Measurements from ENCODE around the gene KIAA1210.

KIAA1210 gene

DNA sequence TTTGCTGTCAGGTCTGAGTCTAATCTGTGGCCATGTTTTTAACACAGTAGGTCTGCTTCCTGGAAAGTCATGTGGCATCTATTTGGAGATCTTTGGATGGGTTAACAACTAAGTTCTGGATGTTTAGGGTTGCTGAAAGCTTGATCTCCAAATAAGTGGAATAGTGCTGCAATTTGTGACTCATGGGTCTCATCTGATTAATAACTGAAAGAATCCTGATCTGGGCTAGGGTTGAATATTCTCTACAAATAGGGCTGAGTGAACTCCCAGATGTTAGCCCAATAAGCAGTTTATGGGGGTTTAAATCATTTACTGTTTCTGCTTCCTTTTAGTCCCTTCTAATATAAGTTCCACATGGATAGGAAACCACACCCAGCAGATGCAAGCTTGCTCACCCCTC lies 31.7 kb downstream of the KIAA1210 start:
- Histone ChIP-seq H3K79me2 (ENCODE audit: insufficient read depth, low read depth) (no peaks in the 10 kb centered on the region), H3K27me3 (ENCODE audit: insufficient read depth, low read depth) (no peaks in the 10 kb centered on the region), H4K20me1 (ENCODE audit: insufficient read depth) (no peaks in the 10 kb centered on the region), H3K4me1 (ENCODE audit: low read depth, poor library complexity, severe bottlenecking) (no peaks in the 10 kb centered on the region), H3K4me2 (no peak overlapping the region), H3K36me3 (ENCODE audit: insufficient read depth) (no peaks in the 10 kb centered on the region), H3K4me3 (IDR thresholded peaks at IDR 0.05; ENCODE audit: insufficient read depth, low read depth, low read length) (no peak overlapping the region), H3K9ac (no peak overlapping the region), H2AFZ (ENCODE audit: low read depth) (no peak overlapping the region), H3K27ac (no peak overlapping the region)
- TF ChIP-seq, protein P1, sequence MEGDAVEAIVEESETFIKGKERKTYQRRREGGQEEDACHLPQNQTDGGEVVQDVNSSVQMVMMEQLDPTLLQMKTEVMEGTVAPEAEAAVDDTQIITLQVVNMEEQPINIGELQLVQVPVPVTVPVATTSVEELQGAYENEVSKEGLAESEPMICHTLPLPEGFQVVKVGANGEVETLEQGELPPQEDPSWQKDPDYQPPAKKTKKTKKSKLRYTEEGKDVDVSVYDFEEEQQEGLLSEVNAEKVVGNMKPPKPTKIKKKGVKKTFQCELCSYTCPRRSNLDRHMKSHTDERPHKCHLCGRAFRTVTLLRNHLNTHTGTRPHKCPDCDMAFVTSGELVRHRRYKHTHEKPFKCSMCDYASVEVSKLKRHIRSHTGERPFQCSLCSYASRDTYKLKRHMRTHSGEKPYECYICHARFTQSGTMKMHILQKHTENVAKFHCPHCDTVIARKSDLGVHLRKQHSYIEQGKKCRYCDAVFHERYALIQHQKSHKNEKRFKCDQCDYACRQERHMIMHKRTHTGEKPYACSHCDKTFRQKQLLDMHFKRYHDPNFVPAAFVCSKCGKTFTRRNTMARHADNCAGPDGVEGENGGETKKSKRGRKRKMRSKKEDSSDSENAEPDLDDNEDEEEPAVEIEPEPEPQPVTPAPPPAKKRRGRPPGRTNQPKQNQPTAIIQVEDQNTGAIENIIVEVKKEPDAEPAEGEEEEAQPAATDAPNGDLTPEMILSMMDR (conservative IDR thresholded peaks at IDR 0.05; ENCODE audit: low read depth, low read length): no peak

DNA sequence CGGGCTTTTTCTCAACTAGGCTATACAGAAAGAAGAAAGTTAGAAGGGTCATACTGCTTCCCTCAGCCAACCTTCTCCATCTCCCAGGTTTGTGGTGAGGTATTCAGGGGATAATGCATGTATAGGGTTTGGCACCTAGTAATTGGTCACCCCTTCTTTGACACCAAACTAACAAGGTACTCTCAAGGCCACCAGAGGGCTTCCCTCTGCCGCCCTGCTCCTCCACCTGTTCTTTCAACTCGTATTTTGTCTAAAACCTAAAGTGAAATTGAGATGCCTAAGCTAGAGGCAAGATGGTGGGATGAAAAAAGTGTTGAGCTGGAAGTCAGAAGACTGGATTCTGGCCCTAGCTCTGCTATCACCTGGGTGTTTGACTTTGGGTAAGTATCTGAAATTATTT lies 32.8 kb downstream of the KIAA1210 start:
- H4K20me1 ChIP-seq (ENCODE audit: insufficient read depth): no peaks in the 10 kb centered on the region
- H3K36me3 ChIP-seq (ENCODE audit: insufficient read depth): no peaks in the 10 kb centered on the region
- H3K27me3 ChIP-seq (ENCODE audit: insufficient read depth, low read depth): no peaks in the 10 kb centered on the region
- H3K4me1 ChIP-seq (ENCODE audit: low read depth, poor library complexity, severe bottlenecking): no peaks in the 10 kb centered on the region
- H3K27ac ChIP-seq: no peak overlapping the region
- H3K9ac ChIP-seq: no peak overlapping the region
- TF ChIP-seq, protein P1 (conservative IDR thresholded peaks at IDR 0.05; ENCODE audit: low read depth, low read length): no peak
- H3K4me2 ChIP-seq: no peak overlapping the region
- no peak overlapping the region for H3K4me3 ChIP-seq (IDR thresholded peaks at IDR 0.05; ENCODE audit: insufficient read depth, low read depth, low read length)
- H3K79me2 ChIP-seq (ENCODE audit: insufficient read depth, low read depth): no peaks in the 10 kb centered on the region
- H2AFZ ChIP-seq (ENCODE audit: low read depth): no peak overlapping the region

DNA sequence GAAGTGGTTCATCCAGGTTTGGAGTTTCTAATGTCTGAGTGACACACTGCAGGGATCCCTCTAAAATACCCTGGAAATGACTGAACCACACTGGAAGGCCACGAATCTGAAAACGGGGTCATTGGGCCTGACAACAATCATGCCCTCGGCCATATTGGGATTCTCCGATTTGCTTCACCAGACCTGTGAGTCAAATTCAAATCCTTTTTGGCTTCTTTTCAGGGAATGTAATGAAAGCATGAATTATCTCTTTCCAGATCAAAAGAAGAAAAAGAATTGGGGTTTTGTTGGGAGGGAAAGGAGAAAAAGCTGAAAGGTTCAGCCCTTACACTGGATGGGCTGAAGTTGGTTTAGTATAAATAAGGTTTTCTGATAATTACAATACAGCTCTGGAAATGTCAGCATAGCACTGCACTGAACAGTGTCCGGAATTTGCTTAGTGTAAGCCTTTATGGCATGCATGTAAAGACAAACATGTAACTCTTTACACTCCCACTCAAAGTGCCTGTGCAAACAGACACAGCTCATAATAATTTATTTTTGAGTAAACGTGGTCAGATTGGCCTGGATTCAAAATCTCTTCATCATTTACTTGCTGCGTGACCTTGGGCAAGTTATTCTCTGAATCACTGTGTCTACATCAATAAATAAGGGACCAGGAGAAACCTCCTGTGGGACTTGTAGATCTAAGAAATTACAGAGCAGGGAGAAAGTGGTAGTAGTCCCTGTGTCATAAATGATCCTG lies 33.4 kb downstream of the KIAA1210 start:
- TF ChIP-seq, protein P1 (conservative IDR thresholded peaks at IDR 0.05; ENCODE audit: low read depth, low read length): no peak
- no peak overlapping the region for H3K4me3 ChIP-seq (IDR thresholded peaks at IDR 0.05; ENCODE audit: insufficient read depth, low read depth, low read length)
- no peaks in the 10 kb centered on the region for H3K36me3 ChIP-seq (ENCODE audit: insufficient read depth)
- H3K9ac ChIP-seq: no peak overlapping the region
- H3K27me3 ChIP-seq (ENCODE audit: insufficient read depth, low read depth): no peaks in the 10 kb centered on the region
- H3K79me2 ChIP-seq (ENCODE audit: insufficient read depth, low read depth): no peaks in the 10 kb centered on the region
- H3K4me1 ChIP-seq (ENCODE audit: low read depth, poor library complexity, severe bottlenecking): no peaks in the 10 kb centered on the region
- no peak overlapping the region for H3K27ac ChIP-seq
- no peaks in the 10 kb centered on the region for H4K20me1 ChIP-seq (ENCODE audit: insufficient read depth)
- no peak overlapping the region for H2AFZ ChIP-seq (ENCODE audit: low read depth)
- no peak overlapping the region for H3K4me2 ChIP-seq

- H2AFZ ChIP-seq (ENCODE audit: low read depth): no peak overlapping the region
- no peak overlapping the region for H3K9ac ChIP-seq
- no peak overlapping the region for H3K27ac ChIP-seq
- H3K36me3 ChIP-seq (ENCODE audit: insufficient read depth): no peaks in the 10 kb centered on the region
- H4K20me1 ChIP-seq (ENCODE audit: insufficient read depth): no peaks in the 10 kb centered on the region
- TF ChIP-seq, protein P1 (conservative IDR thresholded peaks at IDR 0.05; ENCODE audit: low read depth, low read length): no peak
- no peak overlapping the region for H3K4me2 ChIP-seq
- H3K27me3 ChIP-seq (ENCODE audit: insufficient read depth, low read depth): no peaks in the 10 kb centered on the region
- no peaks in the 10 kb centered on the region for H3K4me1 ChIP-seq (ENCODE audit: low read depth, poor library complexity, severe bottlenecking)
- H3K4me3 ChIP-seq (IDR thresholded peaks at IDR 0.05; ENCODE audit: insufficient read depth, low read depth, low read length): no peak overlapping the region
- no peaks in the 10 kb centered on the region for H3K79me2 ChIP-seq (ENCODE audit: insufficient read depth, low read depth)
Observed at GRCh38 chrX:119090627-119091026, 37.0 kb downstream of the KIAA1210 start.
